ENCODE data around the gene EIF4G1.

GRCh38 chr3:184358921-184359350 lies 44.5 kb downstream of the EIF4G1 start:
- TF ChIP-seq, protein P1, sequence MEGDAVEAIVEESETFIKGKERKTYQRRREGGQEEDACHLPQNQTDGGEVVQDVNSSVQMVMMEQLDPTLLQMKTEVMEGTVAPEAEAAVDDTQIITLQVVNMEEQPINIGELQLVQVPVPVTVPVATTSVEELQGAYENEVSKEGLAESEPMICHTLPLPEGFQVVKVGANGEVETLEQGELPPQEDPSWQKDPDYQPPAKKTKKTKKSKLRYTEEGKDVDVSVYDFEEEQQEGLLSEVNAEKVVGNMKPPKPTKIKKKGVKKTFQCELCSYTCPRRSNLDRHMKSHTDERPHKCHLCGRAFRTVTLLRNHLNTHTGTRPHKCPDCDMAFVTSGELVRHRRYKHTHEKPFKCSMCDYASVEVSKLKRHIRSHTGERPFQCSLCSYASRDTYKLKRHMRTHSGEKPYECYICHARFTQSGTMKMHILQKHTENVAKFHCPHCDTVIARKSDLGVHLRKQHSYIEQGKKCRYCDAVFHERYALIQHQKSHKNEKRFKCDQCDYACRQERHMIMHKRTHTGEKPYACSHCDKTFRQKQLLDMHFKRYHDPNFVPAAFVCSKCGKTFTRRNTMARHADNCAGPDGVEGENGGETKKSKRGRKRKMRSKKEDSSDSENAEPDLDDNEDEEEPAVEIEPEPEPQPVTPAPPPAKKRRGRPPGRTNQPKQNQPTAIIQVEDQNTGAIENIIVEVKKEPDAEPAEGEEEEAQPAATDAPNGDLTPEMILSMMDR (conservative IDR thresholded peaks at IDR 0.05; ENCODE audit: low read depth in 2 of 2): no peak
- TF ChIP-seq, protein P2, sequence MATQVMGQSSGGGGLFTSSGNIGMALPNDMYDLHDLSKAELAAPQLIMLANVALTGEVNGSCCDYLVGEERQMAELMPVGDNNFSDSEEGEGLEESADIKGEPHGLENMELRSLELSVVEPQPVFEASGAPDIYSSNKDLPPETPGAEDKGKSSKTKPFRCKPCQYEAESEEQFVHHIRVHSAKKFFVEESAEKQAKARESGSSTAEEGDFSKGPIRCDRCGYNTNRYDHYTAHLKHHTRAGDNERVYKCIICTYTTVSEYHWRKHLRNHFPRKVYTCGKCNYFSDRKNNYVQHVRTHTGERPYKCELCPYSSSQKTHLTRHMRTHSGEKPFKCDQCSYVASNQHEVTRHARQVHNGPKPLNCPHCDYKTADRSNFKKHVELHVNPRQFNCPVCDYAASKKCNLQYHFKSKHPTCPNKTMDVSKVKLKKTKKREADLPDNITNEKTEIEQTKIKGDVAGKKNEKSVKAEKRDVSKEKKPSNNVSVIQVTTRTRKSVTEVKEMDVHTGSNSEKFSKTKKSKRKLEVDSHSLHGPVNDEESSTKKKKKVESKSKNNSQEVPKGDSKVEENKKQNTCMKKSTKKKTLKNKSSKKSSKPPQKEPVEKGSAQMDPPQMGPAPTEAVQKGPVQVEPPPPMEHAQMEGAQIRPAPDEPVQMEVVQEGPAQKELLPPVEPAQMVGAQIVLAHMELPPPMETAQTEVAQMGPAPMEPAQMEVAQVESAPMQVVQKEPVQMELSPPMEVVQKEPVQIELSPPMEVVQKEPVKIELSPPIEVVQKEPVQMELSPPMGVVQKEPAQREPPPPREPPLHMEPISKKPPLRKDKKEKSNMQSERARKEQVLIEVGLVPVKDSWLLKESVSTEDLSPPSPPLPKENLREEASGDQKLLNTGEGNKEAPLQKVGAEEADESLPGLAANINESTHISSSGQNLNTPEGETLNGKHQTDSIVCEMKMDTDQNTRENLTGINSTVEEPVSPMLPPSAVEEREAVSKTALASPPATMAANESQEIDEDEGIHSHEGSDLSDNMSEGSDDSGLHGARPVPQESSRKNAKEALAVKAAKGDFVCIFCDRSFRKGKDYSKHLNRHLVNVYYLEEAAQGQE (IDR thresholded peaks at IDR 0.05; ENCODE audit: unreplicated experiment): no peak
- TF ChIP-seq POLR2AphosphoS5 (IDR thresholded peaks at IDR 0.05; ENCODE audit: low read depth) (no peak), ZNF114 (CRISPR knock-in tag; IDR thresholded peaks at IDR 0.05) (no peak), JUNB (IDR thresholded peaks at IDR 0.05; ENCODE audit: unreplicated experiment) (no peak), EZH2phosphoT487 (IDR thresholded peaks at IDR 0.05; ENCODE audit: unreplicated experiment) (no peak), EZH2 (IDR thresholded peaks at IDR 0.05; ENCODE audit: low read depth, unreplicated experiment) (no peak), CREB1 (CRISPR knock-in tag; IDR thresholded peaks at IDR 0.05; ENCODE audit: low read depth) (no peak), STAT1 (IDR thresholded peaks at IDR 0.05; ENCODE audit: unreplicated experiment) (no peak), ZNF331 (CRISPR knock-in tag; IDR thresholded peaks at IDR 0.05; ENCODE audit: low read depth) (no peak), ETS1 (IDR thresholded peaks at IDR 0.05) (no peak), NANOG (IDR thresholded peaks at IDR 0.05; ENCODE audit: borderline replicate concordance) (no peak)
